ENCODE measurements around the gene SH2B2.
"Not testable (repeated sequence)": the region's sequence is repeated elsewhere in the genome, so short reads cannot be mapped to it uniquely, and the experiment has no call there.

Gene SH2B2

DNA sequence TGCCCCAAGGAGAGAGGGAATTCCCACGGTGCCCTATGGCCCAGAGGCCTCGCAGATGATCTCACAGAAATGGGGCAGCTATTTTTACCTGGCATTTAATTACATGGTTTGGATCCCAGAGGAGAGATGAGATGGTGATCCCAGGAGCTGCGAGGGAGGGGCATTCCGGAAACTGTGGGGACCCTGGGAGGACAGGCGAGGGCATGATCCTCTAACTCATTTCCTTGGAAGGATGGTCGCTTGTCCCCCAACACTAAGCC, 9.4 kb downstream of the SH2B2 start:
- no peak for DNase-seq (ENCODE audit: low read depth, low spot score)
- in situ Hi-C loops (cut with HindIII; ENCODE audit: low sequenced_read_pairs): no loop called here
- no peak overlapping the region for H3K4me3 ChIP-seq (ENCODE audit: low read depth, low read length)
- TF ChIP-seq, protein P1, sequence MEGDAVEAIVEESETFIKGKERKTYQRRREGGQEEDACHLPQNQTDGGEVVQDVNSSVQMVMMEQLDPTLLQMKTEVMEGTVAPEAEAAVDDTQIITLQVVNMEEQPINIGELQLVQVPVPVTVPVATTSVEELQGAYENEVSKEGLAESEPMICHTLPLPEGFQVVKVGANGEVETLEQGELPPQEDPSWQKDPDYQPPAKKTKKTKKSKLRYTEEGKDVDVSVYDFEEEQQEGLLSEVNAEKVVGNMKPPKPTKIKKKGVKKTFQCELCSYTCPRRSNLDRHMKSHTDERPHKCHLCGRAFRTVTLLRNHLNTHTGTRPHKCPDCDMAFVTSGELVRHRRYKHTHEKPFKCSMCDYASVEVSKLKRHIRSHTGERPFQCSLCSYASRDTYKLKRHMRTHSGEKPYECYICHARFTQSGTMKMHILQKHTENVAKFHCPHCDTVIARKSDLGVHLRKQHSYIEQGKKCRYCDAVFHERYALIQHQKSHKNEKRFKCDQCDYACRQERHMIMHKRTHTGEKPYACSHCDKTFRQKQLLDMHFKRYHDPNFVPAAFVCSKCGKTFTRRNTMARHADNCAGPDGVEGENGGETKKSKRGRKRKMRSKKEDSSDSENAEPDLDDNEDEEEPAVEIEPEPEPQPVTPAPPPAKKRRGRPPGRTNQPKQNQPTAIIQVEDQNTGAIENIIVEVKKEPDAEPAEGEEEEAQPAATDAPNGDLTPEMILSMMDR (IDR thresholded peaks at IDR 0.05; ENCODE audit: low read depth, low read length): no peak

DNA sequence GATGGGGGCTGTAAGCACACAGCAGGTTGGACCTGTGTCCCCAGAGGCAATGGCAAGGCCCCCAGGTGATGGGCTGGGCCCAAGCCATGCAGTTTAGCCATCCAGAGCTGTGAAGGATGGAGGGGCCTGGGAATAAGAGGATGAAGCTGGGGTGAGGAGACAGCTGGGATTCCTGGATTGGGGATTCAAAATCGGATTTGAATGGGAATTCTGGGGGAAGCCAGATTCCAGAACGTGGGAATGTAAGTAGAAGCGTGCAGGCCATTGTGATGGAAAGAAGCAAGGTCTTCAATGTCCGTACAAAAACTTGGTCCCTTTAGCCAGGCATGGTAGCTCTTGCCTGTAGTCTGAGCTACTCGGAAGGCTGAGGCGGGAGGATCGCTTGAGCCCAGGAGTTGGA, 9.8 kb downstream of the SH2B2 start:
- no peak overlapping the region for H3K4me3 ChIP-seq (ENCODE audit: low read depth, low read length)
- TF ChIP-seq, protein P1 (IDR thresholded peaks at IDR 0.05; ENCODE audit: low read depth, low read length): no peak
- DNase-seq (ENCODE audit: low read depth, low spot score): no peak
- in situ Hi-C loops (cut with HindIII; ENCODE audit: low sequenced_read_pairs): no loop called here

DNA sequence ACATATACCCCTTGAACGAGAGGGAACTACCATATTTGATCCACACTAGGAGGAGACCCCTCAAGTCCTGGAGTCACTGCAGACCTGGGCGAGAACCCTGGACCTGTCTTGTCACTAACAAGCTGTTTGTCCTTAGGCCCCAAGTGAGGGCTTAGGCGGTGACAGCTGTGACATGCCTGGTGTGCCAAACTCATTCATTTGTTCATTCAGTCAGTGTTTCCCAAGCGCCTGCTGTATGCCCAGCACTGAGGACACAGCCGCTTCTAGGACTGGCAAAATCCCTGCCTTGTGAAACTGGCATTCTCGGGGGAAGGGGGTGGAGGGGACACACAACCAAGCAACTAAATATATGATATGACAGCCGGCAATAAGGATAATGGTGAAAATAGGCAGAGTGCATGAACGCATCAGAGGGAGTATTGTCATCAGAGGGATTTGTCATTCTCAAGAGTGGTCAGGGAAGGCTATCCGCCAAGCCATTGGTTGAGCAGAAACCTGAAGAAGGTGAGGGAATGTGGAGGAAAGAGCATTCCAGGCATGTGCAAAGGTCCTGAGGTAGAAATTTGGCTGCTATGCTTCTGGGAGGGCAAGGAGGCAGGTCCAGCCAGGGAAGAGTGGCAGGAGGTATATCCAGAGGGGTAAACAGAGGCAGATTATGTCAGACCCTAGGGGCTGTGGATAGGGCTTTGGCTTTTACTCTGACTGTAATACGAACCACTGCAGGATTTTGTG, 11.0 kb downstream of the SH2B2 start:
- no peak overlapping the region for H3K4me3 ChIP-seq (ENCODE audit: low read depth, low read length)
- in situ Hi-C loops (cut with HindIII; ENCODE audit: low sequenced_read_pairs): no loop called here
- DNase-seq (ENCODE audit: low read depth, low spot score): no peak
- TF ChIP-seq, protein P1 (IDR thresholded peaks at IDR 0.05; ENCODE audit: low read depth, low read length): no peak

DNA sequence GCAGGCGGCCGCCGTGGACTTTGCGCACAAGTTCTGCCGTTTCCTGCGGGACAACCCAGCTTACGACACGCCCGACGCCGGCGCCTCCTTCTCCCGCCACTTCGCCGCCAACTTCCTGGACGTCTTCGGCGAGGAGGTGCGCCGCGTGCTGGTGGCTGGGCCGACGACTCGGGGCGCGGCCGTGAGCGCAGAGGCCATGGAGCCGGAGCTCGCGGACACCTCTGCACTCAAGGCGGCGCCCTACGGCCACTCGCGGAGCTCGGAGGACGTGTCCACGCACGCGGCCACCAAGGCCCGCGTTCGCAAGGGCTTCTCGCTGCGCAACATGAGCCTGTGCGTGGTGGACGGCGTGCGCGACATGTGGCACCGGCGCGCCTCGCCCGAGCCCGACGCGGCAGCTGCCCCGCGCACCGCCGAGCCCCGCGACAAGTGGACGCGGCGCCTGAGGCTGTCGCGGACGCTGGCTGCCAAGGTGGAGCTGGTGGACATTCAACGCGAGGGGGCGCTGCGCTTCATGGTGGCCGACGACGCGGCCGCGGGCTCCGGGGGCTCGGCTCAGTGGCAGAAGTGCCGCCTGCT, 14.1 kb downstream of the SH2B2 start:
- no peak overlapping the region for H3K4me3 ChIP-seq (ENCODE audit: low read depth, low read length)
- in situ Hi-C loops (cut with HindIII; ENCODE audit: low sequenced_read_pairs): no loop called here
- DNase-seq (ENCODE audit: low read depth, low spot score): no peak
- TF ChIP-seq, protein P1 (IDR thresholded peaks at IDR 0.05; ENCODE audit: low read depth, low read length): peak; percentile 16

DNA sequence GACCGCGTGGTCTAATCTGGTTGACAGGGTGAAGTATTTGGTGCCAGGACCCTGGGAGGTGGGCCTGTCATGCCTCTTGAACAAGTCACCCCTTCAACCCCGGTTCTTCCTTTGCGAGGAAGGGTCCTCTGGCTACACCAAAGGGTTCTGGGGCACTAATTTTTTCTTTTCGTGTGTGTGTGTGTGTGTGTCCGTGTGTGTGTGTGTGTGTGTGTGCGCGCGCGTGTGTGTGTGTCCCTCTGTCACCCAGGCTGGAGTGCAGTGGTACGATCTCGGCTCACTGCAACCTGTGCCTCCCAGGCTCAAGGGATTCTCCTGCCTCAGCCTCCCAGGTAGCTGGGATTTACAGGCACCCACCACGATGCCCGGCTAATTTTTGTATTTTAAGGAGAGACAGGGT, 14.7 kb downstream of the SH2B2 start:
- in situ Hi-C loops (cut with HindIII; ENCODE audit: low sequenced_read_pairs); DNase-seq (ENCODE audit: low read depth, low spot score); H3K4me3 ChIP-seq (ENCODE audit: low read depth, low read length): not testable (repeated sequence)

DNA sequence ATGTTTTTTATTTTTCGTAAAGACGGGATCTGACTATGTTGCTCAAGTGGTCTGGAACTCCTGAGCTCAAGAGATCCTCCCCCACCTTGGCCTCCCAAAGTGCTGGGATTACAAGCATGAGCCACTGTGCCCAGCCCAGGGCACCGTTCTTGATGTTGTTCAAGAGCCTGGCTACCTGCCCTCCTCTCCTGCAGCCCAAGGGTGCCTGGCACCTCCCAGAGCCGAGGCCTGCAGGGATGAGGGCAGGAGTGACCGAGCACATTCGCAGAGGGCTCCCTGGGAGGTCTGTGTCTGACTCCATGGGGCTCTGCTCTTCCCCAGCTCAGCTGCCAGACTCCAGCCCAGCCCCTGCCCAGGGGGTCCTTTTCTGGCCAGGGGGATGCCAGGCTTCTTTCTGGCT, 15.4 kb downstream of the SH2B2 start:
- no peak overlapping the region for H3K4me3 ChIP-seq (ENCODE audit: low read depth, low read length)
- in situ Hi-C loops (cut with HindIII; ENCODE audit: low sequenced_read_pairs): no loop called here
- no peak for DNase-seq (ENCODE audit: low read depth, low spot score)
- TF ChIP-seq, protein P1 (IDR thresholded peaks at IDR 0.05; ENCODE audit: low read depth, low read length): no peak

DNA sequence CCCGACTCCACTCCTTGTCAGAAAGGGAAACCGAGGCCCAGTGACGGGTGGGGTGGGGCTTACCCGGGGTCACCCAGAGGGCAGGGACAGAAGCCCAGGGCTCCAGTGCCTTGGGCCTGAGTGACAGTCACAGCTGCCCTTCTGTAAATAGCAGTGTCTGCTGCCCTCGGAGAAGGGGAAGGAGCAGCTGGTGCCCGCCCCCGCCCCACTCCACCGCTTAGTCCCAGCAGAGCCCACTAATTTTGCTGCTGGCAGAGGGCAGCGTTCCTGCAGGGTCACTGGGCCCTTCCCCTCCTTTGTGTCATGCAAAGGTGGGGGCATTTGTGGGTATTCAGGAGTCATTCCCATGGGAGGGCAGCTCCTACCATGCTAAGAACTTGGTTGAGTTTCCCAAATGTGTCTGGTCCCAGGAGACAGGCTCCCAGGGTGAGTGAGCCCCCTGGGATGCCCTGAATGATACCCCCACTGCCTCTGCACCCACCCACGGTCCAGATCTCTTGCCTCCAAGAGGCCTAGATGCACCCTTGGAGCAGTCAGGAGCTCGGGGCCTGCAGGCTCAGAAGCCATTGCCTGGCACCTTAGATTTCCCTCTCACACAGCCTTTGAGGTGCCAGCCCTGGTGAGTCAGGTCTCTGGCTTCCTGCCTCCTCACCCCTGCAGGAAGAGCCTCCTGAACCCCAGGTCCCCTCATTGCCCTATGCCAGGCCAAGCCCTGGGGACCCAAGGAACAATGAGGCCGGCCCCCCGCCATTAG, 17.2 kb downstream of the SH2B2 start:
- TF ChIP-seq, protein P1 (IDR thresholded peaks at IDR 0.05; ENCODE audit: low read depth, low read length): no peak
- no peak for DNase-seq (ENCODE audit: low read depth, low spot score)
- in situ Hi-C loops (cut with HindIII; ENCODE audit: low sequenced_read_pairs): no loop called here
- no peak overlapping the region for H3K4me3 ChIP-seq (ENCODE audit: low read depth, low read length)
